Gastrocnemius medialis (tissue), 4 donors: ENCODE results near the gene LRP1. TPM values are rescaled to one million over a fixed set of nuclear protein-coding genes. Genes with fewer than 3 reads are reported as not detected.

Experiments
- ATAC-seq, 2 donors: fragments of 150-250 bp; one replicate each; pipeline ENCODE4 v1.9.1; 2016
- DNase-seq, 2 donors: peaks; one replicate each; pipeline ENCODE4 v3.0.0-alpha.2; 2019
- H3K27ac ChIP-seq, 4 donors: fragments of 200-600 bp; sonication (generic); 1 replicate in 1 of 4; 2 replicates in 3 of 4; pipeline ENCODE4 v1.5.1; 2016 to 2018; ENCODE audit warnings: mild to moderate bottlenecking in 2 of 4, moderate library complexity in 1 of 4
- H3K27me3 ChIP-seq, 3 donors: fragments of 200-600 bp; sonication (generic) in 2 of 3; 1 replicate in 1 of 3; 2 replicates in 2 of 3; pipeline versions ENCODE4 v1.5.1 to v1.6.0; 2016 to 2019; ENCODE audit warnings: mild to moderate bottlenecking in 1 of 3, moderate library complexity in 1 of 3
- H3K36me3 ChIP-seq, 2 donors: fragments of 200-600 bp; sonication (generic) in 1 of 2; one replicate each; pipeline ENCODE4 v1.5.1; 2017 to 2018
- H3K4me1 ChIP-seq, 2 donors: fragments of 200-600 bp; sonication (generic) in 1 of 2; one replicate each; pipeline ENCODE4 v1.5.1; 2016 to 2017; ENCODE audit warnings: mild to moderate bottlenecking in 2 of 2
- H3K4me3 ChIP-seq, 4 donors: fragments of 200-600 bp; sonication (generic) in 3 of 4; 1 replicate in 1 of 4; 2 replicates in 3 of 4; pipeline ENCODE4 v1.5.1; 2016 to 2019; ENCODE audit warnings: mild to moderate bottlenecking in 2 of 4
- H3K9me3 ChIP-seq, 3 donors: fragments of 200-600 bp; sonication (generic) in 2 of 3; 1 replicate in 1 of 3; 2 replicates in 2 of 3; pipeline ENCODE4 v1.5.1; 2016 to 2019
- CTCF ChIP-seq, 5 experiments: fragments of 450-650 bp in 3 of 5; fragments of 200-600 bp in 2 of 5; sonication (generic) in 2 of 5; IDR thresholded peaks in 4 of 5; conservative IDR thresholded peaks in 1 of 5; 1 replicate in 4 of 5; 2 replicates in 1 of 5; pipeline ENCODE4 v1.5.1; 2016 to 2019; ENCODE audit warnings: antibody characterized with exemption in 5 of 5, mild to moderate bottlenecking in 3 of 5, moderate library complexity in 3 of 5
- POLR2A ChIP-seq, 2 donors: fragments of 450-650 bp; IDR thresholded peaks; one replicate each; pipeline ENCODE4 v1.6.1; 2017; ENCODE audit warnings: antibody characterized with exemption in 2 of 2, mild to moderate bottlenecking in 2 of 2, moderate library complexity in 2 of 2
- in situ Hi-C, 4 donors: fragments of 200-750 bp; cut with MboI; loops; one replicate each; pipeline versions ENCODE4 v1.15.0 to v1.8.0; 2017; ENCODE audit warnings: low sequenced_read_pairs in 4 of 4
- intact Hi-C: fragments of 100-400 bp; cut with DNase I; formaldehyde crosslinking; loops from one replicate; pipeline ENCODE4 v1.15.1; 2023; ENCODE audit warnings: low total_unique reads
- total RNA-seq, 4 donors: library from RNA; depleted of rRNA; stranded (reverse); fragments of >200 nt; gene quantifications; one replicate each; pipeline versions ENCODE4 v1.1.0 to v1.2.3, GENCODE V29; 2016

Gene LRP1
- total RNA-seq, 4 donors from 2014 or later = 26.1 to 53.5 (median 49.8) TPM

- intact Hi-C loops (no loop called here), in situ Hi-C loops (no loop called here)
- DNase-seq = no peak
- no peaks in the 10 kb centered on the region for H3K9me3 ChIP-seq
- H3K4me1 ChIP-seq = no peaks in the 10 kb centered on the region
- no peak for TF ChIP-seq CTCF (IDR thresholded peaks at IDR 0.05 in 4 of 5, conservative IDR thresholded peaks at IDR 0.05 in 1 of 5)
- TF ChIP-seq POLR2A (IDR thresholded peaks at IDR 0.05) = no peak
- no peak overlapping the region for H3K27ac ChIP-seq
- ATAC-seq = no peak
- peaks cover 61 to 79% (median 63%) of the 10 kb centered on the region in 3 donors for H3K27me3 ChIP-seq
- H3K4me3 ChIP-seq = no peak overlapping the region
- H3K36me3 ChIP-seq = no peaks in the 10 kb centered on the region
Measured at GRCh38 chr12:57223191-57224165, 95.2 kb downstream of the LRP1 start.

GRCh38 chr12:57224278-57224972 is 96.1 kb downstream of the LRP1 start:
- Histone ChIP-seq H3K36me3 (no peaks in the 10 kb centered on the region), H3K27me3 (peaks cover 51 to 70% (median 55%) of the 10 kb centered on the region in 3 donors), H3K27ac (no peak overlapping the region), H3K4me1 (no peaks in the 10 kb centered on the region), H3K4me3 (no peak overlapping the region), H3K9me3 (no peaks in the 10 kb centered on the region)
- in situ Hi-C loops (no loop called here), intact Hi-C loops (no loop called here)
- TF ChIP-seq POLR2A (IDR thresholded peaks at IDR 0.05) (no peak), CTCF (IDR thresholded peaks at IDR 0.05 in 4 of 5, conservative IDR thresholded peaks at IDR 0.05 in 1 of 5) (no peak)
- DNase-seq (no peak), ATAC-seq (no peak)

- no peaks in the 10 kb centered on the region for H3K36me3 ChIP-seq
- H3K27me3 ChIP-seq = peaks cover 44 to 62% (median 52%) of the 10 kb centered on the region in 3 donors
- H3K9me3 ChIP-seq = no peaks in the 10 kb centered on the region
- H3K27ac ChIP-seq = no peak overlapping the region
- no peak for TF ChIP-seq POLR2A (IDR thresholded peaks at IDR 0.05)
- peak; percentile 18 to 53 (median 47) for TF ChIP-seq CTCF (IDR thresholded peaks at IDR 0.05 in 4 of 5, conservative IDR thresholded peaks at IDR 0.05 in 1 of 5)
- in situ Hi-C loops (no loop called here), intact Hi-C loops (no loop called here)
- ATAC-seq (no peak), DNase-seq (no peak)
- no peak overlapping the region for H3K4me3 ChIP-seq
- H3K4me1 ChIP-seq = peaks cover 1 to 3% of the 10 kb centered on the region in 2 donors
Measured at GRCh38 chr12:57224973-57225679, 96.8 kb downstream of the LRP1 start.

GRCh38 chr12:57225680-57226210 is 97.5 kb downstream of the LRP1 start:
- no peaks in the 10 kb centered on the region for H3K36me3 ChIP-seq
- ATAC-seq (no peak), DNase-seq (no peak)
- TF ChIP-seq POLR2A (IDR thresholded peaks at IDR 0.05) (no peak), CTCF (IDR thresholded peaks at IDR 0.05 in 4 of 5, conservative IDR thresholded peaks at IDR 0.05 in 1 of 5) (no peak)
- intact Hi-C loops = no loop called here
- H3K4me1 ChIP-seq = peaks cover 7 to 9% of the 10 kb centered on the region in 2 donors
- peaks cover 39 to 56% (median 49%) of the 10 kb centered on the region in 3 donors for H3K27me3 ChIP-seq
- in situ Hi-C loops = no loop called here
- no peak overlapping the region for H3K4me3 ChIP-seq
- H3K9me3 ChIP-seq = no peaks in the 10 kb centered on the region
- H3K27ac ChIP-seq = no peak overlapping the region
